SH-SY5Y (cell line): ENCODE measurements around the gene SAFB.

Experiments
- GATA2 ChIP-seq: IDR thresholded peaks from 2 replicates; pipeline ENCODE4 v1.6.1; 2011; ENCODE audit warnings: mild to moderate bottlenecking, low read depth, low read length
- GATA3 ChIP-seq: IDR thresholded peaks from 2 replicates; pipeline ENCODE4 v1.6.1; 2011; ENCODE audit warnings: low read depth, mild to moderate bottlenecking, low read length, moderate library complexity

DNA sequence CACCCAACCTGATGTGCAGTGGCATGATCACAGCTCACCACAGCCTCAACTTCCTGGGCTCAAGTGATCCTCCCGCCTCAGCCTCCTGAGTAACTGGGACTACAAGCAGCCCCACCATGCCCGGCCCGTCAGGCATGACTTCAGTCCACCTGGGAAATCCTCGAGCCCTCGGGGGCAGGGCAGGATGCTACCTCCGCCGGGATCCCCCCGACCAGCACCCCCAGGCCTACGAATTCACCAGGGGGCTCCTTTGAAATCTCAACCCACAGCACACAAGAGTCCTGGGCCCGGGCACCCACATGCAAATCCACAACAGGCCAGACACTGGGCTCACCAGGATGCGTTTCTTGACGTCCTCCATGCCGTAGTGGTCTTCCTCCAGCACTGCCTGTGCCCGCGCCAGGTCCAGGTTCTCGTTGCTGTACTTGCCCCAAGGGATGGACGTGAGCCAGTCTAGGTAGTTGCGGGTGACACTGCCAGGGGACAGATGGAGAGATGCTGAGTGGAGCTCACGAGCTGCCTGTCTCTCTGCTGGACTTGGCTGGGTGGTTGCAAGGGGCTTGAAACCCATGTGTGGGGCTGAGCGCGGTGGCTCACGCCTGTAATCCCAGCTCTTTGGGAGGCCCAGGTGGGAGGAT is 77.7 kb downstream of the SAFB start:
- TF ChIP-seq GATA2, result no peak
- TF ChIP-seq GATA3, result no peak
